Measurements from ENCODE around the gene OR6N1.

DNA sequence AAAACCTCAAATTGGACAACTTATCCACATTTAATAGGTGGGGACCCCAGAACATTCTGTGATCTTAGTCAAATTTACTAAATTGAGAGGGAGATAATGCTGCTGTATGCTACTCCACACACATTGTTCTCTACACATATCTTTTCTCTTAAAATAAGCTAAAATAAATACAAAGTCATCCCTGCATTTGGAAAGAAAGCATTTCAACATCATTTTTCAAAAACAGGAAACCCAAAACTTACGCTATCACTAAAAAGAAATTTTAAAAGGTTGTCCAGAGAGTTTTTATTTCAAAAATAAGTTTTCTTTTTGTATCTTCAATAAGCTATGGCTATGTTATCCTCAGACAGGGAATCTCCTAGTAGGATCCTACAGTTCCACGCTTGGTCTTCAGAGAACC, 28.5 kb upstream of the OR6N1 start:
- TF ChIP-seq POLR2AphosphoS5 (IDR thresholded peaks at IDR 0.05; ENCODE audit: low read depth, low read length): no peak
- no peak for TF ChIP-seq POLR2A (IDR thresholded peaks at IDR 0.05; ENCODE audit: low read depth, low read length)

Measured in GM12892 (cell line).